Effector memory CD4-positive, alpha-beta T cell (primary cell): ENCODE measurements around the gene MLANA.

Experiments used
- DNase-seq, 3 donors: peaks; one replicate each; pipeline ENCODE4 v3.0.0-alpha.2; 2020
- H3K27ac ChIP-seq: 2 replicates; pipeline ENCODE4 v1.7.0; 2013; ENCODE audit warnings: mild to moderate bottlenecking, low read length, moderate library complexity; ENCODE audit not compliant: insufficient read depth, poor library complexity, severe bottlenecking
- H3K27me3 ChIP-seq: replicated peaks from 2 replicates; pipeline ENCODE4 v1.7.0; 2013; ENCODE audit warnings: mild to moderate bottlenecking, low read length; ENCODE audit not compliant: insufficient read depth, control insufficient read depth, poor library complexity, severe bottlenecking
- H3K36me3 ChIP-seq: 2 replicates; pipeline ENCODE4 v1.7.0; 2013; ENCODE audit warnings: mild to moderate bottlenecking, low read length, moderate library complexity; ENCODE audit not compliant: control insufficient read depth, insufficient read depth
- H3K4me1 ChIP-seq: 2 replicates; pipeline ENCODE4 v1.7.0; 2013; ENCODE audit warnings: low read length, mild to moderate bottlenecking; ENCODE audit not compliant: control insufficient read depth, insufficient read depth, poor library complexity, severe bottlenecking
- H3K4me3 ChIP-seq: 2 replicates; pipeline ENCODE4 v1.7.0; 2013; ENCODE audit warnings: low read length, low read depth, mild to moderate bottlenecking; ENCODE audit not compliant: insufficient read depth, poor library complexity, severe bottlenecking
- H3K9me3 ChIP-seq: 2 replicates; pipeline ENCODE4 v1.7.0; 2013; ENCODE audit warnings: mild to moderate bottlenecking, low read length, moderate library complexity; ENCODE audit not compliant: control insufficient read depth

MLANA gene

DNA sequence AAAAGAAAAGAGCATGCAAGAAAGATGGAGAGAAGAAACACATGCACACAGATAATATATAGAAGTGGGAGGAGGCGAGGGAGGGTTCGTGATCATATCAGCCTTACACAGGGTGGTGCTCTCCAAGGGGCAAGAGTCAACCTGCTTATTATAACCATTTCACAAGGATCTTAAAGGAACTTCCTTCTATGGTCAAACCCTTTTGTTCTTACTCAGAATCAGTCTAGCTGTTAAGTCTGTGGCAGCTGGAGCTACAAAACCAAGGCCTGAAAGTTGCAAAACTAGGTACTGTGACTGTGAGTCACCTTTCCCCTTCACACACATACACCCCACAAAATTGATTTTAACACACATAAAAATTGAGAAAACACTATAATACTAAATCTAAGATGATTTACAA lies 39.2 kb upstream of the MLANA start:
- no peak overlapping the region for H3K27ac ChIP-seq
- H3K4me1 ChIP-seq: peaks cover 7% of the 10 kb centered on the region
- DNase-seq: no peak
- H3K27me3 ChIP-seq: no peaks in the 10 kb centered on the region
- H3K4me3 ChIP-seq: no peak overlapping the region
- H3K36me3 ChIP-seq: no peaks in the 10 kb centered on the region
- H3K9me3 ChIP-seq: no peaks in the 10 kb centered on the region

DNA sequence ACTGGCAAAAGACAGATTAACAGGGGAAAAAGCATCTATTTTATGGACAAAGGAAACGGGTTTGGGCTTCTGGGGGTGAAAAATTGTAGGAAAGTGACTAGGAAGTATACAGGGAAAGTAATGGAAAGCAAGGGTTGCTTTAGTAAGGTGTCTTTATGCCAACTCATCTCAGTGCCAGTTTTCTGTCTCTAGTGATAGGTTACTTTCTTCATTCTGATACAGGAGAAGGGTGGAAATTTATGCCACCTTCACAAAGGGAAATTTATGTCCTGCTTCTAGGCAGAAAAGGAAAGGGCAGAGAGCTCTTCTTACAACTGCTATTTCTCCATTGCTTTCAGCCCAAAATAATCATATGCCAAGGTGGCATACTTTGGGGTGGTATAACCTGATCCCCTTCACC lies 37.7 kb upstream of the MLANA start:
- no peak for DNase-seq
- H3K4me1 ChIP-seq: peaks cover 7% of the 10 kb centered on the region
- no peaks in the 10 kb centered on the region for H3K36me3 ChIP-seq
- no peak overlapping the region for H3K27ac ChIP-seq
- no peak overlapping the region for H3K4me3 ChIP-seq
- no peaks in the 10 kb centered on the region for H3K9me3 ChIP-seq
- no peaks in the 10 kb centered on the region for H3K27me3 ChIP-seq

DNA sequence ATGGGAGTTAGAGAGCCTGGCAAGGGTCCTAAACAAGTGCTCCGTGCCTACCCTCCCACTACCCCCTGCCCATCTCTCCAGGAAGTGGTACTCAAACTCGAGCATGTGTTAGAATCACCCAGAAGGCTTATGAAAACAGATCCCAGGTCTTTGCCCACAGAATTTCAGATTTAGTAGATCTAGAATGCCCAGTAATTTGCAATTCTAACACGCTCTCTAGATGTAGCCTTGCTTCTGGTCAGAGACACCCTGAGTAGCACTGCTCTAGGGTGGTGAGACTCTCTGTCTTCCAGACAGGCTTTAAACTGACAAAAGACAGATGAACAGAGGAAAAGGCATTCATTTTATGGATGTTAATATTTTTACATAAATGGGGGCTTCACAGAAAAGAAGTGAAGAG lies 37.1 kb upstream of the MLANA start:
- H3K27ac ChIP-seq: no peak overlapping the region
- H3K36me3 ChIP-seq: no peaks in the 10 kb centered on the region
- H3K4me1 ChIP-seq: peaks cover 7% of the 10 kb centered on the region
- no peaks in the 10 kb centered on the region for H3K9me3 ChIP-seq
- H3K27me3 ChIP-seq: no peaks in the 10 kb centered on the region
- H3K4me3 ChIP-seq: no peak overlapping the region
- DNase-seq: no peak

DNA sequence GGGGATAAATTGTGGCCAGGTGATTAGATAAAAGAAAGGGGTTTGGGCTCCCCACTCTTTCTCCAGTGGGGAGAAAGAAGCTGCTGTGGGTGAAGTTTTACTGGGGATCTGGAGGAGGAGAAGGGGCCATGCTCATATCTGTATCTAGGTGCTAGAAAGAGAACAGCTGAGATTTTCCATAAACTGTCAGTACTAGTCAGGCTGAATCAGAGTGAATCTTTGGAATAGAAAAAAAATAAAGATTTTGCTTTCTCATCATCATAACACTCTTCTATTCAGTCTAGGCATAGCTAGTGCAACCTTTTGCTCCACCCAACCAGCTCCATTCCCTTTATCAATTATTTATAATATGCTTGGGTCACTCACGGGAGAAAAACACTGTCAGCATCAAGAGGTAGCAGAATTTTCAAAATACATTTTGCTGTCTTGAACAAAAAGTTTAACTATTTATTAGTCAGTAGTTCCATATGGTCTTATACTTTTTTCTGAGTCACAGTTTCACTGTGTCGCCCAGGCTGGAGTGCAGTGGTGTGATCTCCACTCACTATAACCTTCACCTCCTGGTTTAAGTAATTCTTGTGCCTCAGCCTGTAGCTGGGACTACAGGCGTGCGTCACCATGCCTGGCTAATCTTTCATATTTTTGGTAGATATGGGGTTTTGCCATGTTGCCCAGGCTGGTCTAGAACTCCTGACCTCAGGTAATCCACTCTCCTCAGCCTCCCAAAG lies 36.5 kb upstream of the MLANA start:
- no peak overlapping the region for H3K4me3 ChIP-seq
- DNase-seq: no peak
- peaks cover 7% of the 10 kb centered on the region for H3K4me1 ChIP-seq
- H3K27ac ChIP-seq: no peak overlapping the region
- H3K36me3 ChIP-seq: no peaks in the 10 kb centered on the region
- H3K9me3 ChIP-seq: no peaks in the 10 kb centered on the region
- no peaks in the 10 kb centered on the region for H3K27me3 ChIP-seq

DNA sequence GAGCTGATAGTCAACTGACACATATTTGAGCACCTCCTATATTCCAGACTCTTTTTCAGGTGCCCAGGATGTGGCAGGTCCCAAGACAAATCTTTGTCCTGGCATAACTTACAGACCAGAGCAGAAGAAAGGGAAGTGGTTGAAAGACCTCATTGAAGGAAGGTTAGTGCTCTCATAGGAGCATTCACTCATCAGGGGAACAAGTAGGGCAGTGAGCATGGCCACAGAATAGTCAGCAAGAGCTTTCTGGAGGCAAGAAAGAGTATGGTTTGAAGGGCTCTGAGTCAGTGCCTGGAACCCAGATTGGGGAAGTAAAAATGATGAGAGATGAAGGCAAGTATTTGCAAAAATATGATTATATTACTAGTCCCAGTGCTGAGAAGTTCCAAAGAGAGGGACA lies 32.8 kb upstream of the MLANA start:
- Histone ChIP-seq H3K9me3 (no peaks in the 10 kb centered on the region), H3K36me3 (no peaks in the 10 kb centered on the region), H3K4me3 (no peak overlapping the region), H3K27me3 (no peaks in the 10 kb centered on the region), H3K27ac (no peak overlapping the region), H3K4me1 (no peaks in the 10 kb centered on the region)
- no peak for DNase-seq

DNA sequence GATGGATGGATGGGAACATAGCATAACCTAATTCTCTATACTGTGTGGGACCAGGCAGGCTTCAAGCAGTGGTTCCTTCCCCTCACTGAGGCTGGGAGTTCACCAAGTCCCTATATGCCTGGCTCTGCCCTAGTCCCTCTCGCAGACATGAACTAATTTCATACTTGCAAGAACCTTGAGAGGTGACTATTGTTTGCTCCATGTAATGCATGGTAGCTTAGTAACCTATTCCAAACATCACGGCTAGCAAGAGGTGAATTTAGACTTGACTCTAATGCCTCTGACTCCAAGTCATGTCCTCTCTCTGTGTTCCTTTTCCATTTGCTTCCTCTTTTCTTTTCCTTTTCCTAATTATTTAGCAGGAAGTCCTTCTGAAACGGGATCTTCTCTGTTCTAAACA lies 31.9 kb upstream of the MLANA start:
- H3K4me3 ChIP-seq: no peak overlapping the region
- H3K27me3 ChIP-seq: no peaks in the 10 kb centered on the region
- no peaks in the 10 kb centered on the region for H3K36me3 ChIP-seq
- H3K27ac ChIP-seq: no peak overlapping the region
- H3K4me1 ChIP-seq: no peaks in the 10 kb centered on the region
- H3K9me3 ChIP-seq: no peaks in the 10 kb centered on the region
- no peak for DNase-seq

DNA sequence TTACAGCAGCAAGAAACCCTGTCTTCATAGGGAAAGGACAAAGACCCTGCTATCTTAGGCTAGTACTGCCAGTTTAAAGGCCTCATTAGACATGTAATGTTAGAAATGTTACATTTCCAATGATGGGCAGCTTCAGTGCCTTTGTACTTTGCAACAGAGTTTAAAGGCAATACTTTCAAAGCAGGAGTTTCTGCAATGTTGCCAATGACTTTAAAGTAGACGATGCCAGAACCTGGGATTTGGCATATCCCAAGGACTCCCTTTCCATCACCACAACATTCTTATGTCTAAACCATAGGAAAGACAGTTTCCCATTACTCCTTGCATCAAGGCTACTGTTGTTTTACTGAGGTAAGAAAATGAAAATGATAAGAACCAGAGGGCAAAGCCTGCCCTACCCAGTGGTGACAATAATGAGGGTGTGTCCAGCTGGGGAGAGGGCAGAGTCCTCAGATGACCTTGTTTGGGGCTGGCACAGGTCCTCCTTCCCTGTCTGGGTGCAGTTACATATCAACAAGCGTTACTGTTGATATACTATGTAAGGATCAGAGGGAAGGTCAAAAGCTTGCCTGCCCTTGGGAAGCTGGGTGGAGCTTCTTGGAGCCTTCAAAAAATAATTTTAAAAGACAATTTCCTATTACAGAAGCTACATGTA lies 27.5 kb upstream of the MLANA start:
- Histone ChIP-seq H3K4me3 (no peak overlapping the region), H3K27ac (no peak overlapping the region), H3K4me1 (no peaks in the 10 kb centered on the region), H3K9me3 (no peaks in the 10 kb centered on the region), H3K36me3 (no peaks in the 10 kb centered on the region), H3K27me3 (no peaks in the 10 kb centered on the region)
- DNase-seq: no peak

DNA sequence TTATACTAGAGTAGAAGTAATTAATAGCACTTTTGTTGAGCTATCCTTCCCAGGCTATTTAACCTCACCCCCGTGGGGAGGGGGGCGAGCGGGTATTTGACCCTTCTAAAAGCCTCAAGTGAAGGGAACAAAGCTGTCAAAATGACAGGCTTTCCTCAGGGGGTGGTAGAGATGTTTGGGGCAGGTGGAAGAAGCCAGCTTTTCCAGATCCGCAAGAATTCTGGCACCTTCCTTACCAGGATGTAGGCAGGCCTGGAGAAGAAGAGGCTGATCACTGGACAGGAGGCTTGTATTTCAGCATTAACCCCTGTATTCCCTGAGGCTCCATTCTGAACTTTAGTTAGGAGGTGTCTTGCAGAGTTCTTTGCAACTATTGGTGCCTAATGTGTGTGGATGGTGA lies 26.2 kb upstream of the MLANA start:
- no peak for DNase-seq
- Histone ChIP-seq H3K27ac (no peak overlapping the region), H3K4me3 (no peak overlapping the region), H3K4me1 (no peaks in the 10 kb centered on the region), H3K27me3 (no peaks in the 10 kb centered on the region), H3K9me3 (no peaks in the 10 kb centered on the region), H3K36me3 (no peaks in the 10 kb centered on the region)

DNA sequence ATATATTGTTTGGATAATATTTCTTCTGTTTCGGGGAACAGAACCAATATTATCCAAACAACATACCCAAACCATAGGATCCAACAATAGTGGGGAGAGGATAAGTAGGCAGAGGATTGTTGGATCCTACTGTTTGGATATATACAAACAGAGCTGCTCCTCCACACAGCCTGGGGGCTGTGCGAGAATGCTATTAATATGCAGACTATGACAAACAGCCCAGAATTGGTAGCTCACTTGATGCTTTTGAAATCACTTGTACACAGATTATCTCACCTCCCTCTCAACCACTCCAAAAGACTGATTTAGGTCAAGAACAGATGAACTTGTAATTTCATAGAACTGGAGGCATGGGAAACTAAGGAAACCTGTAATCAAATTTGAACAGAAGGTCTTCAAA lies 24.4 kb upstream of the MLANA start:
- Histone ChIP-seq H3K27ac (no peak overlapping the region), H3K4me3 (no peak overlapping the region), H3K9me3 (no peaks in the 10 kb centered on the region), H3K36me3 (no peaks in the 10 kb centered on the region), H3K4me1 (no peaks in the 10 kb centered on the region), H3K27me3 (no peaks in the 10 kb centered on the region)
- no peak for DNase-seq

DNA sequence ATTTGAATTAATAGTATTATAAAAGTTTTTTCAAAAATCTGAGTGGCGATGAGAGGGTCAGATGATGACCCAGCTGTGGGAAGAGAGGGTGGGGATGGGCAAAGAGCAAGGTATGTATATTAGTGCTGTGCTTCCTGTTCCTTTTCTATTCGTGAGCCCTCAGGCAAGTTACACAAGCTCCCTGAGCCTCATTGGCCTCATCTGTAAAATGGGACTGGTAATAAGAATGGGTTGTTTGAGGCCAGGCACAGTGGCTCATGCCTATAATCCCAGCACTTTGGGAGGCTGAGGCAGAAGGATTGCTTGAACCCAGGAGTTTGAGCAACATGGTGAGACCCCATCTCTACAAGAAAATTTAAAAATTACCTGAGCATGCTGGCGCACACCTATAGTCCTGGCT lies 24.0 kb upstream of the MLANA start:
- no peaks in the 10 kb centered on the region for H3K4me1 ChIP-seq
- H3K9me3 ChIP-seq: no peaks in the 10 kb centered on the region
- no peaks in the 10 kb centered on the region for H3K36me3 ChIP-seq
- no peaks in the 10 kb centered on the region for H3K27me3 ChIP-seq
- H3K4me3 ChIP-seq: no peak overlapping the region
- no peak for DNase-seq
- H3K27ac ChIP-seq: no peak overlapping the region
